Neural progenitor cell (in vitro differentiated cells): Measurements from ENCODE around the gene ORC3. TPM values are rescaled to one million over a fixed set of nuclear protein-coding genes. Genes with fewer than 3 reads are reported as not detected.

Source experiments
- DNase-seq: peaks from one replicate; pipeline ENCODE4 v3.0.0-alpha.2; 2016; ENCODE audit warnings: low spot score
- H2AFZ ChIP-seq: fragments of 200-600 bp; sonication (generic); replicated peaks from 2 replicates; pipeline ENCODE4 v1.6.1; 2016; ENCODE audit warnings: antibody characterized with exemption
- H3F3A ChIP-seq: fragments of 200-600 bp; sonication (generic); 2 replicates; pipeline ENCODE4 v1.6.1; 2016; ENCODE audit warnings: antibody characterized with exemption, low read depth
- H3K27ac ChIP-seq: fragments of 200-600 bp; sonication (generic); 2 replicates; pipeline ENCODE4 v1.5.1; 2016; ENCODE audit warnings: mild to moderate bottlenecking
- H3K27me3 ChIP-seq: fragments of 200-600 bp; sonication (generic); 2 replicates; pipeline ENCODE4 v1.6.1; 2016; ENCODE audit warnings: mild to moderate bottlenecking, moderate library complexity
- H3K36me3 ChIP-seq: fragments of 200-600 bp; sonication (generic); 2 replicates; pipeline ENCODE4 v1.5.1; 2016
- H3K4me1 ChIP-seq: fragments of 200-600 bp; sonication (generic); 2 replicates; pipeline ENCODE4 v1.6.1; 2016; ENCODE audit warnings: mixed run types
- H3K4me2 ChIP-seq: fragments of 200-600 bp; sonication (generic); 2 replicates; pipeline ENCODE4 v1.6.1; 2016
- H3K4me3 ChIP-seq: fragments of 200-600 bp; sonication (generic); 2 replicates; pipeline ENCODE4 v1.5.1; 2016
- H3K79me2 ChIP-seq: fragments of 200-600 bp; sonication (generic); 2 replicates; pipeline ENCODE4 v1.6.1; 2016; ENCODE audit warnings: low read depth
- H3K9ac ChIP-seq: fragments of 200-600 bp; sonication (generic); 2 replicates; pipeline ENCODE4 v1.6.1; 2016
- H3K9me3 ChIP-seq: fragments of 200-600 bp; sonication (generic); 2 replicates; pipeline ENCODE4 v1.5.1; 2016; ENCODE audit warnings: low read depth
- H4K20me1 ChIP-seq: fragments of 200-600 bp; sonication (generic); 2 replicates; pipeline ENCODE4 v1.6.1; 2016; ENCODE audit warnings: low read depth
- H3K27ac Mint-ChIP-seq: 3 replicates; pipeline ENCODE4 v1.8.0; 2021; ENCODE audit warnings: mixed read lengths
- H3K27me3 Mint-ChIP-seq: 2 replicates; pipeline ENCODE4 v1.8.0; 2022; ENCODE audit warnings: low read depth, mild to moderate bottlenecking, inconsistent platforms, moderate library complexity, mixed read lengths; ENCODE audit not compliant: insufficient read depth
- H3K36me3 Mint-ChIP-seq: 3 replicates; pipeline ENCODE4 v1.8.0; 2021; ENCODE audit warnings: mixed read lengths
- H3K4me1 Mint-ChIP-seq: 3 replicates; pipeline ENCODE4 v1.8.0; 2021; ENCODE audit warnings: mixed read lengths
- H3K4me3 Mint-ChIP-seq: 3 replicates; pipeline ENCODE4 v1.8.0; 2021; ENCODE audit warnings: mild to moderate bottlenecking, moderate library complexity, mixed read lengths
- H3K9me3 Mint-ChIP-seq: 3 replicates; pipeline ENCODE4 v1.8.0; 2020; ENCODE audit warnings: mixed read lengths
- EZH2 ChIP-seq: fragments of 200-600 bp; sonication (generic); IDR thresholded peaks from 2 replicates; pipeline ENCODE4 v1.6.1; 2017; ENCODE audit warnings: antibody characterized with exemption, mild to moderate bottlenecking, moderate library complexity
- EZH2phosphoT487 ChIP-seq: fragments of 200-600 bp; sonication (generic); IDR thresholded peaks from 2 replicates; pipeline ENCODE4 v1.6.1; 2017; ENCODE audit warnings: antibody characterized with exemption
- total RNA-seq: library from RNA; depleted of rRNA; stranded (reverse); fragments of >200 nt; gene quantifications from 2 replicates; pipeline ENCODE4 v1.2.3, GENCODE V29; 2015; ENCODE audit warnings: low replicate concordance
- TF ChIP-seq, protein P1 (sequence below): fragments of 200-600 bp; sonication (generic); IDR thresholded peaks from 2 replicates; pipeline ENCODE4 v1.5.1; 2017; ENCODE audit warnings: antibody characterized with exemption, mild to moderate bottlenecking

The ORC3 gene
- total RNA-seq, 1 donor from 2014 or later, result 99.3 TPM

DNA sequence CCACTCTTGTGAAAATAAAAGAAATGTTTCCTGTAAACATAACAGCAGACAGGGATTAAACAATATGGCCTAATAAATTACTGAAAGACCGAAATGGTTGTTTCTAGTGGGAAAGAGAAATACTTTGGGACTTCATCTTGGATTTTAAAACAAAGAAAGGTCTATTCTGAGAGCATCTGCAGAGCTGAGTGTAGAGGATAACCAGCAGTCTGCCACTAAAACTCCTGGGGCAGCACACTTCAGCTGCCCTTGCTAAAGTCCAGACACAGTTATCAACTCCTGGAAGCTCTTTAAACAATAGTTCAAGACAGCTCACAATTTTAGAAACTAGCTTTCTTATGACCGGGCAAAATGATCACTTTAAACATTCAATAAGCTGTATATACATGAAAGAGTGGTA lies 73.5 kb downstream of the ORC3 start:
- no peaks in the 10 kb centered on the region for H4K20me1 ChIP-seq
- no peak for TF ChIP-seq EZH2
- TF ChIP-seq, protein P1, sequence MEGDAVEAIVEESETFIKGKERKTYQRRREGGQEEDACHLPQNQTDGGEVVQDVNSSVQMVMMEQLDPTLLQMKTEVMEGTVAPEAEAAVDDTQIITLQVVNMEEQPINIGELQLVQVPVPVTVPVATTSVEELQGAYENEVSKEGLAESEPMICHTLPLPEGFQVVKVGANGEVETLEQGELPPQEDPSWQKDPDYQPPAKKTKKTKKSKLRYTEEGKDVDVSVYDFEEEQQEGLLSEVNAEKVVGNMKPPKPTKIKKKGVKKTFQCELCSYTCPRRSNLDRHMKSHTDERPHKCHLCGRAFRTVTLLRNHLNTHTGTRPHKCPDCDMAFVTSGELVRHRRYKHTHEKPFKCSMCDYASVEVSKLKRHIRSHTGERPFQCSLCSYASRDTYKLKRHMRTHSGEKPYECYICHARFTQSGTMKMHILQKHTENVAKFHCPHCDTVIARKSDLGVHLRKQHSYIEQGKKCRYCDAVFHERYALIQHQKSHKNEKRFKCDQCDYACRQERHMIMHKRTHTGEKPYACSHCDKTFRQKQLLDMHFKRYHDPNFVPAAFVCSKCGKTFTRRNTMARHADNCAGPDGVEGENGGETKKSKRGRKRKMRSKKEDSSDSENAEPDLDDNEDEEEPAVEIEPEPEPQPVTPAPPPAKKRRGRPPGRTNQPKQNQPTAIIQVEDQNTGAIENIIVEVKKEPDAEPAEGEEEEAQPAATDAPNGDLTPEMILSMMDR, result no peak
- TF ChIP-seq EZH2phosphoT487, result no peak
- H3F3A ChIP-seq, result peaks cover 9% of the 10 kb centered on the region
- H3K79me2 ChIP-seq, result no peaks in the 10 kb centered on the region
- no peak overlapping the region for H3K4me2 ChIP-seq
- no peaks in the 10 kb centered on the region for H3K4me1 ChIP-seq
- DNase-seq, result no peak
- Mint-ChIP-seq H3K9me3 (no peaks in the 10 kb centered on the region), H3K27me3 (peaks cover 3% of the 10 kb centered on the region), H3K4me1 (no peaks in the 10 kb centered on the region), H3K27ac (no peak overlapping the region), H3K36me3 (peaks cover 19% of the 10 kb centered on the region), H3K4me3 (no peak overlapping the region)
- no peak overlapping the region for H2AFZ ChIP-seq
- H3K4me3 ChIP-seq, result no peak overlapping the region
- H3K36me3 ChIP-seq, result peaks cover 22% of the 10 kb centered on the region
- H3K9ac ChIP-seq, result peak overlapping the region; percentile 45
- no peaks in the 10 kb centered on the region for H3K27me3 ChIP-seq
- H3K9me3 ChIP-seq, result no peaks in the 10 kb centered on the region
- H3K27ac ChIP-seq, result no peak overlapping the region

DNA sequence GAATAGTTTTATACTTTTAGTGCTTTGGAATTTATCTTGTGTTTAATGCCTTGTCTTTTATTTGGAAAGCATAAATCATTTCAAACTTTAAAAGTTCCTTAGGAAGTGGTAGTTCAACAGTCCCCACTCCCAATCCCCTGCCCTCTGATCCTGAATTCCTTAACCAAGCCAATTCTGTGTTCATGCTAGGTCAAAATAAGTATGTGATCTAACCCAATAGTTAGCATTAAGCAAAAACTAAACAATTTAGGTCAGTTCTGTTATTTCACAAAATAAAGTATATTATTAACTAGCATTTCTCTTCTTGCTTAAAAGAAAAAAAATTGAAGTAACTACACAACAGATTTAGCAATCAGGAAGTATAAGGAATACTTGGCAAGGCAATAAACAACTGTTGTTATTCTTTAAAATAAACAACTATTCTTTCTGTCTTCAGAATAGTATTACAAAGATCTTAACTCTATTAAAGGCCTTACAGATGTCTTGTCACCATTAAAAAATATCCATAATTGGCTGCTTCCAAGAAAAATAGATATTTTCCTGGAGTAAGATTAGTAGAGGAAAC lies 75.1 kb downstream of the ORC3 start:
- Histone ChIP-seq H3K4me3 (no peak overlapping the region), H3K27me3 (no peaks in the 10 kb centered on the region), H3K4me1 (no peaks in the 10 kb centered on the region), H3K9ac (no peak overlapping the region), H3K36me3 (peaks cover 22% of the 10 kb centered on the region), H4K20me1 (no peaks in the 10 kb centered on the region), H3K9me3 (no peaks in the 10 kb centered on the region), H3K79me2 (no peaks in the 10 kb centered on the region), H3F3A (peaks cover 15% of the 10 kb centered on the region), H2AFZ (no peak overlapping the region), H3K4me2 (no peak overlapping the region), H3K27ac (no peak overlapping the region)
- Mint-ChIP-seq H3K4me1 (no peaks in the 10 kb centered on the region), H3K36me3 (peaks cover 15% of the 10 kb centered on the region), H3K27me3 (peaks cover 3% of the 10 kb centered on the region), H3K9me3 (no peaks in the 10 kb centered on the region), H3K4me3 (no peak overlapping the region), H3K27ac (no peak overlapping the region)
- no peak for TF ChIP-seq EZH2
- no peak for DNase-seq

DNA sequence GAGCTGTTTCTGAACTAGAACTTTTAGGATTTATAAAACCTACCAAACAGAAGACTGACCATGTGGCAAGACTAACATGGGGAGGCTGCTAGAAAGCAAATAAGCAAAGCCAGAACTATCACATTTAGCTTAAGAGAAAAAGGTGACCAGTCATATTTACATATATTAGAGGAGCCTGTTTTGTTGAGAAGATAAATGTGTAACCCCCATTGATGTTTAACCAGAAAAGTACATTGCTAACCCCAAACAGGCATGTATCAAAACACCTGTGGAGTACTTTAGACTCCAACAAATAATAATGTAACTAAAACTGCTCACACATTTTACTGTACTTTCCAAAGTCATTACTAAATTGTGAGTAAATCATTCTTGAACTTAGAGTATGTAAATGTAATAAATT lies 77.1 kb downstream of the ORC3 start:
- no peaks in the 10 kb centered on the region for H4K20me1 ChIP-seq
- DNase-seq, result no peak
- H3K27me3 Mint-ChIP-seq, result peaks cover 3% of the 10 kb centered on the region
- H3K9me3 Mint-ChIP-seq, result no peaks in the 10 kb centered on the region
- peaks cover 18% of the 10 kb centered on the region for H3K36me3 ChIP-seq
- no peak overlapping the region for H3K27ac Mint-ChIP-seq
- H3K27me3 ChIP-seq, result no peaks in the 10 kb centered on the region
- no peak overlapping the region for H3K4me2 ChIP-seq
- H3K4me1 ChIP-seq, result peaks cover 8% of the 10 kb centered on the region
- H3K27ac ChIP-seq, result no peak overlapping the region
- H3K4me3 ChIP-seq, result no peak overlapping the region
- H3K9me3 ChIP-seq, result no peaks in the 10 kb centered on the region
- no peaks in the 10 kb centered on the region for H3K79me2 ChIP-seq
- peaks cover 15% of the 10 kb centered on the region for H3K36me3 Mint-ChIP-seq
- H3F3A ChIP-seq, result peaks cover 22% of the 10 kb centered on the region
- no peak overlapping the region for H3K9ac ChIP-seq
- TF ChIP-seq EZH2phosphoT487 (no peak), EZH2 (no peak)
- TF ChIP-seq, protein P1, result no peak
- no peak overlapping the region for H3K4me3 Mint-ChIP-seq
- H3K4me1 Mint-ChIP-seq, result no peaks in the 10 kb centered on the region
- H2AFZ ChIP-seq, result no peak overlapping the region

DNA sequence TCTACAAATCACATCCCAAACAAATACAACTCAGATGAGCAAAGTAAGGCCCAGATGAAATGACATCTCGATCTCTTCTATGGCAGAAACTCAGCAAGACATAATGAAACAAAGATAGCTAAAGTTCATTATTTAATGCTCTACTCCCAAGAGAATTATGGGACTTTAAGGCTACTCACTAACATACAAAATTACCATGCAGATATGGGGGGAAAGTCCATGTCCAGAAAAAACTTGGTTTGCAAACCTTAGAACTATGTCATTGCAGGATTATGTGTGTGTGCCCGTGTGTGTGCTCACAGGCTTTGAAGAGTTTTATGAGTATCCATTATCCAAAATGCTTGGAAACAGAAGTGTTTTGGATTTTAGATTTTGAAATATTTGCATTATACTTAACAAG lies 78.1 kb downstream of the ORC3 start:
- H3K79me2 ChIP-seq, result no peaks in the 10 kb centered on the region
- H3K9ac ChIP-seq, result no peak overlapping the region
- no peak overlapping the region for H3K27ac ChIP-seq
- Mint-ChIP-seq H3K36me3 (peaks cover 18% of the 10 kb centered on the region), H3K4me1 (no peaks in the 10 kb centered on the region), H3K27ac (no peak overlapping the region), H3K9me3 (no peaks in the 10 kb centered on the region), H3K27me3 (peaks cover 3% of the 10 kb centered on the region), H3K4me3 (no peak overlapping the region)
- TF ChIP-seq, protein P1, result no peak
- TF ChIP-seq EZH2phosphoT487 (no peak), EZH2 (no peak)
- no peak overlapping the region for H3K4me2 ChIP-seq
- no peak overlapping the region for H2AFZ ChIP-seq
- no peak overlapping the region for H3K4me3 ChIP-seq
- no peaks in the 10 kb centered on the region for H3K27me3 ChIP-seq
- H3K4me1 ChIP-seq, result peaks cover 8% of the 10 kb centered on the region
- peaks cover 26% of the 10 kb centered on the region for H3F3A ChIP-seq
- no peaks in the 10 kb centered on the region for H3K9me3 ChIP-seq
- H3K36me3 ChIP-seq, result peaks cover 18% of the 10 kb centered on the region
- no peaks in the 10 kb centered on the region for H4K20me1 ChIP-seq
- DNase-seq, result no peak
